Tibial nerve (tissue), 4 donors: Measurements from ENCODE around the gene ANO9. TPM values are rescaled to one million over a fixed set of nuclear protein-coding genes. Genes with fewer than 3 reads are reported as not detected.

Experiments used
- DNase-seq, 2 donors: peaks; one replicate each; pipeline ENCODE4 v3.0.0-alpha.2; 2019; ENCODE audit warnings: low spot score in 2 of 2
- H3K27ac ChIP-seq, 4 donors: fragments of 200-600 bp; sonication (generic) in 3 of 4; one replicate each; pipeline ENCODE4 v1.5.1; 2017 to 2019; ENCODE audit warnings: mild to moderate bottlenecking in 1 of 4
- H3K27me3 ChIP-seq, 2 donors: fragments of 200-600 bp; sonication (generic) in 1 of 2; one replicate each; pipeline versions ENCODE4 v1.5.1 to v1.6.0; 2017 to 2019
- H3K36me3 ChIP-seq, 3 donors: fragments of 200-600 bp; sonication (generic); one replicate each; pipeline ENCODE4 v1.5.1; 2018 to 2019
- H3K4me1 ChIP-seq, 4 donors: fragments of 200-600 bp; sonication (generic) in 3 of 4; one replicate each; pipeline ENCODE4 v1.5.1; 2017 to 2019
- H3K4me3 ChIP-seq, 4 donors: fragments of 200-600 bp; sonication (generic) in 3 of 4; one replicate each; pipeline ENCODE4 v1.5.1; 2017 to 2019; ENCODE audit warnings: mild to moderate bottlenecking in 1 of 4, moderate library complexity in 1 of 4
- H3K9me3 ChIP-seq, 4 donors: fragments of 200-600 bp; sonication (generic) in 3 of 4; one replicate each; pipeline ENCODE4 v1.5.1; 2017 to 2019
- CTCF ChIP-seq, 5 experiments: fragments of 200-600 bp in 3 of 5; fragments of 450-650 bp in 2 of 5; sonication (generic) in 3 of 5; IDR thresholded peaks; one replicate each; pipeline ENCODE4 v1.5.1; 2016 to 2019; ENCODE audit warnings: antibody characterized with exemption in 5 of 5, mild to moderate bottlenecking in 3 of 5, moderate library complexity in 2 of 5
- EP300 ChIP-seq, 2 donors: sonication (generic); formaldehyde crosslinking; IDR thresholded peaks; one replicate each; pipeline ENCODE4 v1.6.1; 2017; ENCODE audit warnings: antibody characterized with exemption in 2 of 2, mild to moderate bottlenecking in 1 of 2
- POLR2A ChIP-seq, 2 donors: fragments of 450-650 bp; IDR thresholded peaks; one replicate each; pipeline ENCODE4 v1.6.1; 2017; ENCODE audit warnings: antibody characterized with exemption in 2 of 2, mild to moderate bottlenecking in 2 of 2, moderate library complexity in 2 of 2
- WGBS, 2 donors: methylation state at CpG; one replicate each; pipeline ENCODE4 v1.1.5; 2018; 5-methylcytosine and 5-hydroxymethylcytosine counted together
- total RNA-seq, 4 donors: library from RNA; depleted of rRNA; stranded (reverse); fragments of >200 nt; gene quantifications; one replicate each; pipeline ENCODE4 v1.1.0, GENCODE V29; 2016

The ANO9 gene
- total RNA-seq, 4 donors from 2014 or later = 0.78 to 0.90 (median 0.87) TPM; not detected in 1

- WGBS, 2 donors = 87 to 90% methylated on average over 29 to 30 of the region's 30 CpGs
- Histone ChIP-seq H3K9me3 (no peaks in the 10 kb centered on the region), H3K4me3 (no peak overlapping the region), H3K4me1 (peaks cover 0 to 20% (median 6%) of the 10 kb centered on the region in 4 donors), H3K27ac (no peak overlapping the region), H3K27me3 (peaks cover 0 to 64% of the 10 kb centered on the region in 2 donors), H3K36me3 (no peaks in the 10 kb centered on the region)
- no peak for DNase-seq
- TF ChIP-seq CTCF (IDR thresholded peaks at IDR 0.05) (no peak), POLR2A (IDR thresholded peaks at IDR 0.05) (no peak), EP300 (IDR thresholded peaks at IDR 0.05) (no peak)
These were observed 23.2 kb downstream of the ANO9 start for GRCh38 chr11:418343-419247.

DNA sequence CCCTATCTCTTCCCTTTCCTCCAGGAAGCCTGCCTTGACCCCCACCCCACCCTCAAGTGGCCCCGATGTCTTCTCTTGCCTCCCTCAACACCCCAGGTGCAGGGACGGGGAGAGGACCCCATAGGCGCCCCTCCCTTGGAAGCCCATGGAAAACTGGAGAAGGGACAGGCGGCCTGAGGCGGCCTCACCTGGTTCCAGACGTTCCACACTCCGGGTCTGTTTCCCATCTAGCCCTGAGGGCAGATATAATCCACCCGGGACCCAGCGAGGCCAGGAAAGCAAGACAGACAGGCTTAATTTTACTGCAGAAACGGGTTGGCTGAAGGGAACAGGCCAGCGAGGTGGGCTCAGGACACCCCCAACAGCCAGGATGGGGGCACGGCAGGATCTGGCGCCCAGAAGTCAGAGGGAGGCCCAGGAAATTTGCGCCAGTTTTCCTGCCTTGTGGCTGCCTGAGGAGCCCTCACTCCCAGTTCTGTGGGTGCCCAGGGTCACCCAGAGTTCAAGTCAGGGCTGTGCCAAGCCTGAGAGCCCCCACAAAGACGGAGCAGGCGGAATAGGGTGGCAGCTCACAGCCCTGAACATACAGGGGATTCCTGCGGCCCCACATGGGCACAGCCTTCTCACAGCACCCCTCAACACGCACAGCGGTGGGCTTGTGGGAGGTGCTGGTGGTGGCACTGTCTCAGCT lies 24.0 kb downstream of the ANO9 start:
- Histone ChIP-seq H3K27ac (peak overlapping the region in 1 of 4 donors; percentile 78), H3K9me3 (no peaks in the 10 kb centered on the region), H3K27me3 (peaks cover 0 to 60% of the 10 kb centered on the region in 2 donors), H3K4me1 (peaks cover 0 to 20% (median 6%) of the 10 kb centered on the region in 4 donors), H3K36me3 (no peaks in the 10 kb centered on the region), H3K4me3 (peak overlapping the region in 2 of 4 donors; percentile 52 to 55)
- WGBS, 2 donors = 51 to 58% methylated on average over 15 to 18 of the region's 19 CpGs
- TF ChIP-seq EP300 (IDR thresholded peaks at IDR 0.05) (no peak), CTCF (IDR thresholded peaks at IDR 0.05) (no peak), POLR2A (IDR thresholded peaks at IDR 0.05) (no peak)
- DNase-seq = no peak

GRCh38 chr11:416757-417621 lies 24.8 kb downstream of the ANO9 start:
- Histone ChIP-seq H3K27me3 (peaks cover 0 to 60% of the 10 kb centered on the region in 2 donors), H3K4me3 (peak overlapping the region; percentile 20 to 55 (median 47)), H3K27ac (peak overlapping the region in 2 of 4 donors; percentile 72 to 78), H3K9me3 (no peaks in the 10 kb centered on the region), H3K36me3 (no peaks in the 10 kb centered on the region), H3K4me1 (peaks cover 0 to 20% (median 6%) of the 10 kb centered on the region in 4 donors)
- no peak for DNase-seq
- no peak for TF ChIP-seq EP300 (IDR thresholded peaks at IDR 0.05)
- no peak for TF ChIP-seq POLR2A (IDR thresholded peaks at IDR 0.05)
- no peak for TF ChIP-seq CTCF (IDR thresholded peaks at IDR 0.05)
- 1 to 3% methylated on average over 18 to 56 of the region's 97 CpGs for WGBS, 2 donors

GRCh38 chr11:416051-416756 lies 25.6 kb downstream of the ANO9 start:
- Histone ChIP-seq H3K36me3 (no peaks in the 10 kb centered on the region), H3K27ac (peak overlapping the region in 2 of 4 donors; percentile 72 to 78), H3K27me3 (peaks cover 0 to 60% of the 10 kb centered on the region in 2 donors), H3K9me3 (no peaks in the 10 kb centered on the region), H3K4me1 (peaks cover 0 to 20% (median 6%) of the 10 kb centered on the region in 4 donors), H3K4me3 (peak overlapping the region; percentile 20 to 55 (median 47))
- WGBS, 2 donors = 22 to 30% methylated on average over 16 to 33 of the region's 45 CpGs
- DNase-seq = no peak
- no peak for TF ChIP-seq POLR2A (IDR thresholded peaks at IDR 0.05)
- TF ChIP-seq CTCF (IDR thresholded peaks at IDR 0.05) = no peak
- no peak for TF ChIP-seq EP300 (IDR thresholded peaks at IDR 0.05)
